22Rv1 (cell line): Measurements from ENCODE around the gene CNTN3.

Source experiments
- CTCF ChIP-seq: fragments of 450-650 bp; IDR thresholded peaks from 2 replicates; pipeline ENCODE4 v1.5.1; 2017; ENCODE audit warnings: mild to moderate bottlenecking
- ZFX ChIP-seq: fragments of 450-650 bp; IDR thresholded peaks from 2 replicates; pipeline ENCODE4 v1.6.1; 2017; ENCODE audit warnings: antibody characterized with exemption, borderline replicate concordance

GRCh38 chr3:74613060-74613459 is 1.4 kb downstream of the CNTN3 start:
- TF ChIP-seq CTCF (no peak), ZFX (no peak)
